VCaP (cell line): ENCODE data around the gene TRIM8.

ENCODE experiments used
- H3K27ac ChIP-seq: fragments of 450-650 bp; 2 replicates; pipeline ENCODE4 v1.5.1; 2017
- TF ChIP-seq, protein P1 (sequence below): fragments of 450-650 bp; conservative IDR thresholded peaks from 2 replicates; pipeline ENCODE4 v1.5.1; 2017; ENCODE audit warnings: mild to moderate bottlenecking, moderate library complexity

TRIM8 gene

DNA sequence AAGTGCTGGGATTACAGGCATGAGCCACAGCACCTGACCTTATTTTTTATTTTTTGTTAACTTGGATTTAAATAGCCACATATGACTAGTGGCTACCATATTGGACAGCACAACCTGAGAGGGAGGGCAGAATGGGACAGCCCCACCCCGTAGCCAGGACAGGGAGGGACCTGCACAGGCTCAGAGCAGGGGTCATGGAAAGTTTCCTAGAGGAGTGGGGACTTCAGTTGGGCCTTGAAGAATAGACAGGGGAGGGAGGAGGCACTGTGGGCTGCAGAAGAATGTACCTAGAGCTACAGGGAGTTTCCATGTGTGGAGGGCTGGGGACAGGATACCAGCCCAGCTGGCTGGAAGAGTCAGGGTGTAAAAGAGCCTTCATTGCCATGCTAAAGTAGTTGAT, 8.8 kb downstream of the TRIM8 start:
- 0 out of 2 replicates have a peak overlapping the region, but pooled peaks have one; percentile 2 for H3K27ac ChIP-seq

DNA sequence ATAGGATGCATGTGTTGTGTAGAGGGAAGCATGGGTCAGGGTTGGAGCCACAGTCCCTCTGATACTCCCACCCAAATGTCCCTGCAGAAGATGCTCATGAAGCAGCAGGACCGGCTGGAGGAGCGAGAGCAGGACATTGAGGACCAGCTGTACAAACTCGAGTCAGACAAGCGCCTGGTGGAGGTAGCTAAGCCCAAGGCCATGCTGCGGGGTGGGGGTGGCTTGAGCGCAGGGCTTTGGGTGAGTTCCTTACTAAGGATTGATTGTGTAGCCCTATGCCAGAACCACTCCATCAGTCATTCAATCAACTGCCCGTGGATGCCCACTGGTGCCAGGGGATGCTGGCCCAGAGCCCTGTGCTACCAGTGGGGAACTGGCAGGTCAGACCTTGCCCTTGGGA, 10.3 kb downstream of the TRIM8 start:
- TF ChIP-seq, protein P1, sequence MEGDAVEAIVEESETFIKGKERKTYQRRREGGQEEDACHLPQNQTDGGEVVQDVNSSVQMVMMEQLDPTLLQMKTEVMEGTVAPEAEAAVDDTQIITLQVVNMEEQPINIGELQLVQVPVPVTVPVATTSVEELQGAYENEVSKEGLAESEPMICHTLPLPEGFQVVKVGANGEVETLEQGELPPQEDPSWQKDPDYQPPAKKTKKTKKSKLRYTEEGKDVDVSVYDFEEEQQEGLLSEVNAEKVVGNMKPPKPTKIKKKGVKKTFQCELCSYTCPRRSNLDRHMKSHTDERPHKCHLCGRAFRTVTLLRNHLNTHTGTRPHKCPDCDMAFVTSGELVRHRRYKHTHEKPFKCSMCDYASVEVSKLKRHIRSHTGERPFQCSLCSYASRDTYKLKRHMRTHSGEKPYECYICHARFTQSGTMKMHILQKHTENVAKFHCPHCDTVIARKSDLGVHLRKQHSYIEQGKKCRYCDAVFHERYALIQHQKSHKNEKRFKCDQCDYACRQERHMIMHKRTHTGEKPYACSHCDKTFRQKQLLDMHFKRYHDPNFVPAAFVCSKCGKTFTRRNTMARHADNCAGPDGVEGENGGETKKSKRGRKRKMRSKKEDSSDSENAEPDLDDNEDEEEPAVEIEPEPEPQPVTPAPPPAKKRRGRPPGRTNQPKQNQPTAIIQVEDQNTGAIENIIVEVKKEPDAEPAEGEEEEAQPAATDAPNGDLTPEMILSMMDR = no peak
- peak overlapping the region; percentile 88; the same call in 1 of the 2 replicates for H3K27ac ChIP-seq

More for the DNA sequence above, 8.8 kb downstream of the TRIM8 start:
- TF ChIP-seq, protein P1 = no peak

DNA sequence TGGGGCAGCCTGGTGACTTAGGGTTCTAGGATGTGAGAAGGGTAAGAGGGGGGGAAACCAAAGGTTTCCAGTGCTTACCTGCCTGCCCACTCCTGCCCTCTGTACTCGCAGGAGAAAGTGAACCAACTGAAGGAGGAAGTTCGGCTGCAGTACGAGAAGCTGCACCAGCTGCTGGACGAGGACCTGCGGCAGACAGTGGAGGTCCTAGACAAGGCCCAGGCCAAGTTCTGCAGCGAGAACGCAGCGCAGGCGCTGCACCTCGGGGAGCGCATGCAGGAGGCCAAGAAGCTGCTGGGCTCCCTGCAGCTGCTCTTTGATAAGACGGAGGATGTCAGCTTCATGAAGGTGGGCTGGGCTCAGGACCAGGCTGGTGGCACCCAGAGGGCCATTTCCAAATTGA, 10.7 kb downstream of the TRIM8 start:
- TF ChIP-seq, protein P1 = no peak
- peak overlapping the region; percentile 88; the same call in 1 of the 2 replicates for H3K27ac ChIP-seq

DNA sequence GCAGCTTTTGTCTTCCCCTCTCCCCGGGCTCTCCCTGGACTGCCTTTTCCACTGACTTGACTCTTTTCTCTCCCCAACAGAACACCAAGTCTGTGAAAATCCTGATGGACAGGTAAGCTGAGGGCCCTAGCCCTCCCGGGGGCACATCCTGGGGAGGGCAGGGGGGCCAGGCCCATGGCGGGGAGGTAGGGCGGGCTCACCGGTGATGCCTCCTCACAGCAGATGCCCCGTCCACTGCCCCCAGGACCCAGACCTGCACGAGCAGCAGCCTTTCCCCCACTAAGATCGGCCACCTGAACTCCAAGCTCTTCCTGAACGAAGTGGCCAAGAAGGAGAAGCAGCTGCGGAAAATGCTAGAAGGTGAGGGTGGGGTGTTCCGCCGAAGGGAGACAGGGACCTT, 11.7 kb downstream of the TRIM8 start:
- TF ChIP-seq, protein P1 = no peak
- H3K27ac ChIP-seq = peak overlapping the region; percentile 88

DNA sequence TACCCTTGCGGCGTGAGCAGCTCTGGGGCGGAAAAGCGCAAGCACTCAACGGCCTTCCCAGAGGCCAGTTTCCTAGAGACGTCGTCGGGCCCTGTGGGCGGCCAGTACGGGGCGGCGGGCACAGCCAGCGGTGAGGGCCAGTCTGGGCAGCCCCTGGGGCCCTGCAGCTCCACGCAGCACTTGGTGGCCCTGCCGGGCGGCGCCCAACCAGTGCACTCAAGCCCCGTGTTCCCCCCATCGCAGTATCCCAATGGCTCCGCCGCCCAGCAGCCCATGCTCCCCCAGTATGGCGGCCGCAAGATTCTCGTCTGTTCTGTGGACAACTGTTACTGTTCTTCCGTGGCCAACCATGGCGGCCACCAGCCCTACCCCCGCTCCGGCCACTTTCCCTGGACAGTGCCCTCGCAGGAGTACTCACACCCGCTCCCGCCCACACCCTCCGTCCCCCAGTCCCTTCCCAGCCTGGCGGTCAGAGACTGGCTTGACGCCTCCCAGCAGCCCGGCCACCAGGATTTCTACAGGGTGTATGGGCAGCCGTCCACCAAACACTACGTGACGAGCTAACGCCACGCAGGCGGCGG, 12.6 kb downstream of the TRIM8 start:
- peak overlapping the region; percentile 88 for H3K27ac ChIP-seq
- TF ChIP-seq, protein P1 = no peak

DNA sequence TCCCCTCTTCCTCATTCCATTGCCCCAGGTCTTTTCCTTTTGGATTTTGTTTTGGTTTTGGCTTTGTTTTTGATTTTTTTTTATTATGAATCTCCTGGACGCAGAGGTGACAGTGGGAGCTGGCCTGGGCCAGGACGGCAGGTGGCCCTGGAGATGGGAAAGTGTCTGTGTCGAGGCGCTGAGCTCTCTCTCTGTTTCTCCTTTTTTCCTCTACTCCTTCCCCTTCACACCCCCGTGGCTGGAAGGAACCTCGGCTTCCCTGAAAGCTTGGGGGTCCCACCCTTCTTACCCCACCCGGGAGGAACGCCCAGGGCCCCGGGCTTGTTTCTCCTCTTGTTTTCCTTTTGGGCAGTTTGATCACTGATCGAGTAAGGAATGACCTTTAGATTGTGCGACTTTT, 13.2 kb downstream of the TRIM8 start:
- peak overlapping the region; percentile 88 for H3K27ac ChIP-seq
- TF ChIP-seq, protein P1 = no peak

DNA sequence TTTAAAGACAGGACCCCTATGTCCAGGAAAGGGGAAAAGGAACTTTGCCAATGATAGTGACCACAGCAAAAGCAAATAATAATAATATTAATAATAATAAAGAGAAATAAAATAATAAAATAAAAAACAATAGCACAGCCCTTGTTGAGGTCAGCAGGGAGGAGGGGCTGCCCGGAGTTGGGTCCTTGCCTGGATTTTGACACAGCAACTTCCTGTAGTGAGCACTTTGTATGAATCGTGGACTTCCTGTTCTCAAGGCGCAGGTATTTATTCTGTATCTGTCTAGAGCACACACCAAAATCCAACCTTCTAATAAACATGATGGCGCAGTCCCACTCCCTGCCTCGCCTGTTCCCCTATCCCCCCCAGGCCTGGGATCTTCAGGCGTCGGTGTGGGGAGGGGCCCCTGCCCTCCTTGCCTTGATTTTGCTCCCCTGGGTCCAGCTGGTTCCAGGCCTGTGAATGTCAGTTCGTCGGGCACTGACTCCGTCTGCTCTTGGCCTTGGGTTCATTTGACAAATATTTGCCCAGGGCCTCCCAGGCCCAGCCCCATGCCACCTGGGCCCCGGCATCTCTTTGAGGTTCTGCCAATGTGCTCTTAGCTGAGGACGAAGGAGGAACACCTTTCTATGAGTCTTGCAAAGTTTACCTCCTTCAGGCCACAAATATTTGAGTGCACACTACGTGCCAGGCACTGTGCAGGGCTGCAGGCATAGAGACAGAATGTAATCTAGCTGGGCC, 13.9 kb downstream of the TRIM8 start:
- H3K27ac ChIP-seq = peak overlapping the region; percentile 88
- TF ChIP-seq, protein P1 = no peak
